GM23338 (cell line): ENCODE results near the gene MTARC1. TPM values are rescaled to one million over a fixed set of nuclear protein-coding genes. Genes with fewer than 3 reads are reported as not detected.

ENCODE experiments used
- ATAC-seq: fragments of 200-7000 bp; cut with Tn5 transposase; 3 replicates; pipeline ENCODE4 v1.9.1; 2020
- DNase-seq: peaks from one replicate; pipeline ENCODE4 v3.0.0-alpha.2; 2015; ENCODE audit warnings: low spot score
- H2AFZ ChIP-seq: fragments of 200-600 bp; sonication (generic); 2 replicates; pipeline ENCODE4 v1.8.0; 2016; ENCODE audit warnings: antibody characterized with exemption, mild to moderate bottlenecking, moderate library complexity
- H3F3A ChIP-seq: fragments of 200-600 bp; sonication (generic); replicated peaks from 2 replicates; pipeline ENCODE4 v1.8.0; 2017; ENCODE audit warnings: antibody characterized with exemption, mixed run types, low read depth
- H3K27ac ChIP-seq: fragments of 200-600 bp; sonication (generic); 2 replicates; pipeline ENCODE4 v1.6.1; 2016; ENCODE audit warnings: low read depth
- H3K27me3 ChIP-seq: fragments of 200-600 bp; sonication (generic); 2 replicates; pipeline ENCODE4 v1.8.0; 2016; ENCODE audit warnings: mild to moderate bottlenecking, mixed run types, moderate library complexity; ENCODE audit not compliant: insufficient read depth
- H3K36me3 ChIP-seq: fragments of 200-600 bp; sonication (generic); 2 replicates; pipeline ENCODE4 v1.8.0; 2016; ENCODE audit warnings: mild to moderate bottlenecking; ENCODE audit not compliant: insufficient read depth
- H3K4me1 ChIP-seq: fragments of 200-600 bp; sonication (generic); 2 replicates; pipeline ENCODE4 v1.8.0; 2016; ENCODE audit warnings: mild to moderate bottlenecking, moderate library complexity; ENCODE audit not compliant: insufficient read depth
- H3K4me2 ChIP-seq: fragments of 200-600 bp; sonication (generic); 2 replicates; pipeline ENCODE4 v1.7.1; 2017; ENCODE audit warnings: mixed run types
- H3K4me3 ChIP-seq: fragments of 200-600 bp; sonication (generic); 2 replicates; pipeline ENCODE4 v1.6.1; 2016; ENCODE audit warnings: mixed run types
- H3K79me2 ChIP-seq: fragments of 200-600 bp; sonication (generic); replicated peaks from 2 replicates; pipeline ENCODE4 v1.8.0; 2017; ENCODE audit warnings: mild to moderate bottlenecking; ENCODE audit not compliant: insufficient read depth
- H3K9me2 ChIP-seq: fragments of 200-600 bp; sonication (generic); 2 replicates; pipeline ENCODE4 v1.8.0; 2017; ENCODE audit not compliant: insufficient read depth
- H4K20me1 ChIP-seq: fragments of 200-600 bp; sonication (generic); replicated peaks from 2 replicates; pipeline ENCODE4 v1.8.0; 2017; ENCODE audit warnings: mild to moderate bottlenecking; ENCODE audit not compliant: insufficient read depth
- H3K27ac Mint-ChIP-seq: 2 replicates; pipeline ENCODE4 v1.8.0; 2020; ENCODE audit warnings: inconsistent platforms, mild to moderate bottlenecking, moderate library complexity, mixed read lengths
- H3K27me3 Mint-ChIP-seq: 3 replicates; pipeline ENCODE4 v1.8.0; 2022; ENCODE audit warnings: low read depth, mild to moderate bottlenecking, moderate library complexity, mixed read lengths, inconsistent platforms; ENCODE audit not compliant: insufficient read depth, poor library complexity
- H3K36me3 Mint-ChIP-seq: 3 replicates; pipeline ENCODE4 v1.8.0; 2021; ENCODE audit warnings: low read depth, mild to moderate bottlenecking, inconsistent platforms, moderate library complexity, mixed read lengths
- H3K4me1 Mint-ChIP-seq: 3 replicates; pipeline ENCODE4 v1.8.0; 2020; ENCODE audit warnings: mild to moderate bottlenecking, inconsistent platforms, mixed read lengths
- H3K4me3 Mint-ChIP-seq: 3 replicates; pipeline ENCODE4 v1.8.0; 2021; ENCODE audit warnings: moderate library complexity, mild to moderate bottlenecking, inconsistent platforms, mixed read lengths
- H3K9me3 Mint-ChIP-seq: 3 replicates; pipeline ENCODE4 v1.8.0; 2020; ENCODE audit warnings: moderate library complexity, mild to moderate bottlenecking, inconsistent platforms, mixed read lengths
- CREB1 ChIP-seq: fragments of 250-450 bp; sonication (Bioruptor Pico); IDR thresholded peaks from 2 replicates; pipeline ENCODE4 v1.5.0; 2020; ENCODE audit warnings: low read depth, mild to moderate bottlenecking, moderate library complexity
- EZH2 ChIP-seq: fragments of 200-600 bp; sonication (generic); IDR thresholded peaks from one replicate; pipeline ENCODE4 v1.8.0; 2017; ENCODE audit warnings: antibody characterized with exemption, mild to moderate bottlenecking, low read depth; ENCODE audit not compliant: unreplicated experiment
- EZH2phosphoT487 ChIP-seq: fragments of 200-600 bp; sonication (generic); IDR thresholded peaks from one replicate; pipeline ENCODE4 v1.8.1; 2018; ENCODE audit warnings: antibody characterized with exemption; ENCODE audit not compliant: unreplicated experiment
- JUNB ChIP-seq: IDR thresholded peaks from one replicate; pipeline ENCODE4 v1.6.1; 2016; ENCODE audit warnings: antibody characterized with exemption; ENCODE audit not compliant: unreplicated experiment
- NANOG ChIP-seq: IDR thresholded peaks from 2 replicates; pipeline ENCODE4 v1.6.1; 2016; ENCODE audit warnings: antibody characterized with exemption, borderline replicate concordance
- POLR2AphosphoS5 ChIP-seq: IDR thresholded peaks from 2 replicates; pipeline ENCODE4 v1.6.1; 2016; ENCODE audit warnings: antibody characterized with exemption, low read depth
- STAT1 ChIP-seq: IDR thresholded peaks from one replicate; pipeline ENCODE4 v1.6.1; 2016; ENCODE audit warnings: antibody characterized with exemption; ENCODE audit not compliant: unreplicated experiment
- ZNF114 ChIP-seq: fragments of 250-450 bp; sonication (Bioruptor Pico); IDR thresholded peaks from 2 replicates; pipeline ENCODE4 v1.5.0; 2020; ENCODE audit warnings: mild to moderate bottlenecking, moderate library complexity
- ZNF331 ChIP-seq: fragments of 250-450 bp; sonication (Bioruptor Pico); IDR thresholded peaks from 2 replicates; pipeline ENCODE4 v1.5.0; 2020; ENCODE audit warnings: low read depth, mild to moderate bottlenecking, moderate library complexity
- polyA plus RNA-seq: library from polyadenylated mRNA; unstranded; fragments of >200 nt; fragmentation: Nextera tagmentation; extraction: Ambion mirVana; gene quantifications from 2 replicates; pipeline ENCODE4 v1.2.1, GENCODE V29; 2016
- total RNA-seq: library from RNA; depleted of rRNA; stranded (reverse); fragments of >200 nt; shearing (Covaris generic); gene quantifications from 2 replicates; pipeline ENCODE4 v1.2.3, GENCODE V29; 2014
- TF ChIP-seq, protein P1 (sequence below): IDR thresholded peaks from 2 replicates; pipeline ENCODE4 v1.6.1; 2016; ENCODE audit warnings: antibody characterized with exemption
- TF ChIP-seq, protein P2 (sequence below): IDR thresholded peaks from one replicate; pipeline ENCODE4 v1.6.1; 2018; ENCODE audit warnings: antibody characterized with exemption; ENCODE audit not compliant: unreplicated experiment
- TF ChIP-seq, protein P3 (sequence below), 2 experiments: fragments of 200-600 bp in 1 of 2; sonication (generic) in 1 of 2; conservative IDR thresholded peaks; 2 replicates each; pipeline versions ENCODE4 v1.5.1 to v1.6.1; 2016 to 2017; ENCODE audit warnings: antibody characterized with exemption in 2 of 2, low read depth in 2 of 2, mild to moderate bottlenecking in 2 of 2, moderate library complexity in 1 of 2
- TF ChIP-seq, protein P4 (sequence below): fragments of 250-450 bp; sonication (Bioruptor Pico); IDR thresholded peaks from 2 replicates; pipeline ENCODE4 v1.5.0; 2020; ENCODE audit warnings: mild to moderate bottlenecking, moderate library complexity

The MTARC1 gene
- total and polyA plus RNA-seq, 2 experiments from 2014 or later: 33.9 to 34.6 TPM

- Mint-ChIP-seq H3K4me3 (no peak overlapping the region; the same call in 2 of the 3 replicates), H3K27me3 (peaks cover 5% of the 10 kb centered on the region), H3K4me1 (peaks cover 15% of the 10 kb centered on the region), H3K27ac (no peak overlapping the region), H3K36me3 (peaks cover 11% of the 10 kb centered on the region), H3K9me3 (no peaks in the 10 kb centered on the region)
- Histone ChIP-seq H2AFZ (no peak overlapping the region), H3K4me3 (no peak overlapping the region), H3K4me2 (no peak overlapping the region), H3K79me2 (peaks cover 24% of the 10 kb centered on the region), H3K27ac (no peak overlapping the region), H3F3A (no peaks in the 10 kb centered on the region), H3K9me2 (no peaks in the 10 kb centered on the region), H3K27me3 (no peaks in the 10 kb centered on the region), H3K4me1 (peaks cover 16% of the 10 kb centered on the region), H4K20me1 (peaks cover 12% of the 10 kb centered on the region), H3K36me3 (0 out of 2 replicates have a peak, but pooled peaks cover 3% of the 10 kb centered on the region)
- no peak for ATAC-seq
- TF ChIP-seq ZNF331 (CRISPR knock-in tag) (no peak), NANOG (no peak), JUNB (no peak), POLR2AphosphoS5 (no peak), EZH2 (no peak), STAT1 (no peak), CREB1 (no peak), EZH2phosphoT487 (no peak), ZNF114 (CRISPR knock-in tag) (no peak)
- TF ChIP-seq, protein P1, sequence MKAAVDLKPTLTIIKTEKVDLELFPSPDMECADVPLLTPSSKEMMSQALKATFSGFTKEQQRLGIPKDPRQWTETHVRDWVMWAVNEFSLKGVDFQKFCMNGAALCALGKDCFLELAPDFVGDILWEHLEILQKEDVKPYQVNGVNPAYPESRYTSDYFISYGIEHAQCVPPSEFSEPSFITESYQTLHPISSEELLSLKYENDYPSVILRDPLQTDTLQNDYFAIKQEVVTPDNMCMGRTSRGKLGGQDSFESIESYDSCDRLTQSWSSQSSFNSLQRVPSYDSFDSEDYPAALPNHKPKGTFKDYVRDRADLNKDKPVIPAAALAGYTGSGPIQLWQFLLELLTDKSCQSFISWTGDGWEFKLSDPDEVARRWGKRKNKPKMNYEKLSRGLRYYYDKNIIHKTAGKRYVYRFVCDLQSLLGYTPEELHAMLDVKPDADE: no peak
- TF ChIP-seq, protein P2, sequence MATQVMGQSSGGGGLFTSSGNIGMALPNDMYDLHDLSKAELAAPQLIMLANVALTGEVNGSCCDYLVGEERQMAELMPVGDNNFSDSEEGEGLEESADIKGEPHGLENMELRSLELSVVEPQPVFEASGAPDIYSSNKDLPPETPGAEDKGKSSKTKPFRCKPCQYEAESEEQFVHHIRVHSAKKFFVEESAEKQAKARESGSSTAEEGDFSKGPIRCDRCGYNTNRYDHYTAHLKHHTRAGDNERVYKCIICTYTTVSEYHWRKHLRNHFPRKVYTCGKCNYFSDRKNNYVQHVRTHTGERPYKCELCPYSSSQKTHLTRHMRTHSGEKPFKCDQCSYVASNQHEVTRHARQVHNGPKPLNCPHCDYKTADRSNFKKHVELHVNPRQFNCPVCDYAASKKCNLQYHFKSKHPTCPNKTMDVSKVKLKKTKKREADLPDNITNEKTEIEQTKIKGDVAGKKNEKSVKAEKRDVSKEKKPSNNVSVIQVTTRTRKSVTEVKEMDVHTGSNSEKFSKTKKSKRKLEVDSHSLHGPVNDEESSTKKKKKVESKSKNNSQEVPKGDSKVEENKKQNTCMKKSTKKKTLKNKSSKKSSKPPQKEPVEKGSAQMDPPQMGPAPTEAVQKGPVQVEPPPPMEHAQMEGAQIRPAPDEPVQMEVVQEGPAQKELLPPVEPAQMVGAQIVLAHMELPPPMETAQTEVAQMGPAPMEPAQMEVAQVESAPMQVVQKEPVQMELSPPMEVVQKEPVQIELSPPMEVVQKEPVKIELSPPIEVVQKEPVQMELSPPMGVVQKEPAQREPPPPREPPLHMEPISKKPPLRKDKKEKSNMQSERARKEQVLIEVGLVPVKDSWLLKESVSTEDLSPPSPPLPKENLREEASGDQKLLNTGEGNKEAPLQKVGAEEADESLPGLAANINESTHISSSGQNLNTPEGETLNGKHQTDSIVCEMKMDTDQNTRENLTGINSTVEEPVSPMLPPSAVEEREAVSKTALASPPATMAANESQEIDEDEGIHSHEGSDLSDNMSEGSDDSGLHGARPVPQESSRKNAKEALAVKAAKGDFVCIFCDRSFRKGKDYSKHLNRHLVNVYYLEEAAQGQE: no peak
- TF ChIP-seq, protein P3, sequence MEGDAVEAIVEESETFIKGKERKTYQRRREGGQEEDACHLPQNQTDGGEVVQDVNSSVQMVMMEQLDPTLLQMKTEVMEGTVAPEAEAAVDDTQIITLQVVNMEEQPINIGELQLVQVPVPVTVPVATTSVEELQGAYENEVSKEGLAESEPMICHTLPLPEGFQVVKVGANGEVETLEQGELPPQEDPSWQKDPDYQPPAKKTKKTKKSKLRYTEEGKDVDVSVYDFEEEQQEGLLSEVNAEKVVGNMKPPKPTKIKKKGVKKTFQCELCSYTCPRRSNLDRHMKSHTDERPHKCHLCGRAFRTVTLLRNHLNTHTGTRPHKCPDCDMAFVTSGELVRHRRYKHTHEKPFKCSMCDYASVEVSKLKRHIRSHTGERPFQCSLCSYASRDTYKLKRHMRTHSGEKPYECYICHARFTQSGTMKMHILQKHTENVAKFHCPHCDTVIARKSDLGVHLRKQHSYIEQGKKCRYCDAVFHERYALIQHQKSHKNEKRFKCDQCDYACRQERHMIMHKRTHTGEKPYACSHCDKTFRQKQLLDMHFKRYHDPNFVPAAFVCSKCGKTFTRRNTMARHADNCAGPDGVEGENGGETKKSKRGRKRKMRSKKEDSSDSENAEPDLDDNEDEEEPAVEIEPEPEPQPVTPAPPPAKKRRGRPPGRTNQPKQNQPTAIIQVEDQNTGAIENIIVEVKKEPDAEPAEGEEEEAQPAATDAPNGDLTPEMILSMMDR (conservative IDR thresholded peaks at IDR 0.05; ENCODE audit: low read depth in 2 of 2): no peak
- TF ChIP-seq, protein P4, sequence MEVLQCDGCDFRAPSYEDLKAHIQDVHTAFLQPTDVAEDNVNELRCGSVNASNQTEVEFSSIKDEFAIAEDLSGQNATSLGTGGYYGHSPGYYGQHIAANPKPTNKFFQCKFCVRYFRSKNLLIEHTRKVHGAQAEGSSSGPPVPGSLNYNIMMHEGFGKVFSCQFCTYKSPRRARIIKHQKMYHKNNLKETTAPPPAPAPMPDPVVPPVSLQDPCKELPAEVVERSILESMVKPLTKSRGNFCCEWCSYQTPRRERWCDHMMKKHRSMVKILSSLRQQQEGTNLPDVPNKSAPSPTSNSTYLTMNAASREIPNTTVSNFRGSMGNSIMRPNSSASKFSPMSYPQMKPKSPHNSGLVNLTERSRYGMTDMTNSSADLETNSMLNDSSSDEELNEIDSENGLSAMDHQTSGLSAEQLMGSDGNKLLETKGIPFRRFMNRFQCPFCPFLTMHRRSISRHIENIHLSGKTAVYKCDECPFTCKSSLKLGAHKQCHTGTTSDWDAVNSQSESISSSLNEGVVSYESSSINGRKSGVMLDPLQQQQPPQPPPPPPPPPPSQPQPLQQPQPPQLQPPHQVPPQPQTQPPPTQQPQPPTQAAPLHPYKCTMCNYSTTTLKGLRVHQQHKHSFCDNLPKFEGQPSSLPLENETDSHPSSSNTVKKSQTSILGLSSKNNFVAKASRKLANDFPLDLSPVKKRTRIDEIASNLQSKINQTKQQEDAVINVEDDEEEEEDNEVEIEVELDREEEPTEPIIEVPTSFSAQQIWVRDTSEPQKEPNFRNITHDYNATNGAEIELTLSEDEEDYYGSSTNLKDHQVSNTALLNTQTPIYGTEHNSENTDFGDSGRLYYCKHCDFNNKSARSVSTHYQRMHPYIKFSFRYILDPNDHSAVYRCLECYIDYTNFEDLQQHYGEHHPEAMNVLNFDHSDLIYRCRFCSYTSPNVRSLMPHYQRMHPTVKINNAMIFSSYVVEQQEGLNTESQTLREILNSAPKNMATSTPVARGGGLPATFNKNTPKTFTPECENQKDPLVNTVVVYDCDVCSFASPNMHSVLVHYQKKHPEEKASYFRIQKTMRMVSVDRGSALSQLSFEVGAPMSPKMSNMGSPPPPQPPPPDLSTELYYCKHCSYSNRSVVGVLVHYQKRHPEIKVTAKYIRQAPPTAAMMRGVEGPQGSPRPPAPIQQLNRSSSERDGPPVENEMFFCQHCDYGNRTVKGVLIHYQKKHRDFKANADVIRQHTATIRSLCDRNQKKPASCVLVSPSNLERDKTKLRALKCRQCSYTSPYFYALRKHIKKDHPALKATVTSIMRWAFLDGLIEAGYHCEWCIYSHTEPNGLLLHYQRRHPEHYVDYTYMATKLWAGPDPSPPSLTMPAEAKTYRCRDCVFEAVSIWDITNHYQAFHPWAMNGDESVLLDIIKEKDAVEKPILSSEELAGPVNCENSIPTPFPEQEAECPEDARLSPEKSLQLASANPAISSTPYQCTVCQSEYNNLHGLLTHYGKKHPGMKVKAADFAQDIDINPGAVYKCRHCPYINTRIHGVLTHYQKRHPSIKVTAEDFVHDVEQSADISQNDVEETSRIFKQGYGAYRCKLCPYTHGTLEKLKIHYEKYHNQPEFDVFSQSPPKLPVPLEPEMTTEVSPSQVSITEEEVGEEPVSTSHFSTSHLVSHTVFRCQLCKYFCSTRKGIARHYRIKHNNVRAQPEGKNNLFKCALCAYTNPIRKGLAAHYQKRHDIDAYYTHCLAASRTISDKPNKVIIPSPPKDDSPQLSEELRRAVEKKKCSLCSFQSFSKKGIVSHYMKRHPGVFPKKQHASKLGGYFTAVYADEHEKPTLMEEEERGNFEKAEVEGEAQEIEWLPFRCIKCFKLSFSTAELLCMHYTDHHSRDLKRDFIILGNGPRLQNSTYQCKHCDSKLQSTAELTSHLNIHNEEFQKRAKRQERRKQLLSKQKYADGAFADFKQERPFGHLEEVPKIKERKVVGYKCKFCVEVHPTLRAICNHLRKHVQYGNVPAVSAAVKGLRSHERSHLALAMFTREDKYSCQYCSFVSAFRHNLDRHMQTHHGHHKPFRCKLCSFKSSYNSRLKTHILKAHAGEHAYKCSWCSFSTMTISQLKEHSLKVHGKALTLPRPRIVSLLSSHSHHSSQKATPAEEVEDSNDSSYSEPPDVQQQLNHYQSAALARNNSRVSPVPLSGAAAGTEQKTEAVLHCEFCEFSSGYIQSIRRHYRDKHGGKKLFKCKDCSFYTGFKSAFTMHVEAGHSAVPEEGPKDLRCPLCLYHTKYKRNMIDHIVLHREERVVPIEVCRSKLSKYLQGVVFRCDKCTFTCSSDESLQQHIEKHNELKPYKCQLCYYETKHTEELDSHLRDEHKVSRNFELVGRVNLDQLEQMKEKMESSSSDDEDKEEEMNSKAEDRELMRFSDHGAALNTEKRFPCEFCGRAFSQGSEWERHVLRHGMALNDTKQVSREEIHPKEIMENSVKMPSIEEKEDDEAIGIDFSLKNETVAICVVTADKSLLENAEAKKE (CRISPR knock-in tag): no peak
- DNase-seq: no peak
Observed at GRCh38 chr1:220784751-220785150, 2.0 kb upstream of the MTARC1 start.
